AML-193 (cell line): ENCODE results near the gene SMIM13.

Experiments
- DNase-seq, 2 experiments: peaks; one replicate each; lab custom pipeline; 2025; lab: John Stamatoyannopoulos, UW

The SMIM13 gene

GRCh38 chr6:11093626-11094410 is at the start of gene SMIM13:
TSS of gene SMIM13 (plus strand) at chr6:11093834. CDS start at chr6:11094314, 480 bp downstream.
- DNase-seq: peak; percentile 99

- DNase-seq: no peak
Measured at GRCh38 chr6:11043961-11044711, 49.5 kb upstream of the SMIM13 start, which contains the start of gene ELOVL2. TSS of gene ELOVL2 (minus strand) at chr6:11044305. CDS start at chr6:11044230, 75 bp downstream.

GRCh38 chr6:11044712-11045167 is 48.9 kb upstream of the SMIM13 start:
- DNase-seq: no peak

GRCh38 chr6:11050731-11051130 is 42.9 kb upstream of the SMIM13 start:
- no peak for DNase-seq

- DNase-seq: no peak
Measured at GRCh38 chr6:11053307-11053706, 40.3 kb upstream of the SMIM13 start.

GRCh38 chr6:11054722-11055121 is 38.9 kb upstream of the SMIM13 start:
- no peak for DNase-seq

- DNase-seq: no peak
Measured at GRCh38 chr6:11055127-11055627, 38.5 kb upstream of the SMIM13 start.

- no peak for DNase-seq
Measured at GRCh38 chr6:11056871-11057270, 36.8 kb upstream of the SMIM13 start.

- DNase-seq: no peak
Measured at GRCh38 chr6:11058406-11058805, 35.2 kb upstream of the SMIM13 start.

- no peak for DNase-seq
Measured at GRCh38 chr6:11062083-11062482, 31.6 kb upstream of the SMIM13 start.

- DNase-seq: no peak
Measured at GRCh38 chr6:11062715-11063114, 30.9 kb upstream of the SMIM13 start.

GRCh38 chr6:11064836-11065235 is 28.8 kb upstream of the SMIM13 start:
- no peak for DNase-seq

- DNase-seq: no peak
Measured at GRCh38 chr6:11065436-11066202, 28.0 kb upstream of the SMIM13 start.

- DNase-seq: no peak
Measured at GRCh38 chr6:11066505-11067347, 26.9 kb upstream of the SMIM13 start.

GRCh38 chr6:11067348-11067747 is 26.3 kb upstream of the SMIM13 start:
- no peak for DNase-seq

GRCh38 chr6:11069760-11070159 is 23.9 kb upstream of the SMIM13 start:
- DNase-seq: no peak

GRCh38 chr6:11072101-11072500 is 21.5 kb upstream of the SMIM13 start:
- no peak for DNase-seq

GRCh38 chr6:11076540-11076939 is 17.1 kb upstream of the SMIM13 start:
- no peak for DNase-seq

- DNase-seq: no peak
Measured at GRCh38 chr6:11078266-11078665, 15.4 kb upstream of the SMIM13 start.

GRCh38 chr6:11080296-11080695 is 13.3 kb upstream of the SMIM13 start:
- no peak for DNase-seq

- no peak for DNase-seq
Measured at GRCh38 chr6:11083491-11083890, 10.1 kb upstream of the SMIM13 start.
